GM19452 (cell line): ENCODE data around the gene ETV4.

Source experiments
- ATAC-seq: cut with Tn5 transposase; IDR thresholded peaks from one replicate; pipeline ENCODE4 v1.9.1; 2021; ENCODE audit not compliant: unreplicated experiment

Gene ETV4

DNA sequence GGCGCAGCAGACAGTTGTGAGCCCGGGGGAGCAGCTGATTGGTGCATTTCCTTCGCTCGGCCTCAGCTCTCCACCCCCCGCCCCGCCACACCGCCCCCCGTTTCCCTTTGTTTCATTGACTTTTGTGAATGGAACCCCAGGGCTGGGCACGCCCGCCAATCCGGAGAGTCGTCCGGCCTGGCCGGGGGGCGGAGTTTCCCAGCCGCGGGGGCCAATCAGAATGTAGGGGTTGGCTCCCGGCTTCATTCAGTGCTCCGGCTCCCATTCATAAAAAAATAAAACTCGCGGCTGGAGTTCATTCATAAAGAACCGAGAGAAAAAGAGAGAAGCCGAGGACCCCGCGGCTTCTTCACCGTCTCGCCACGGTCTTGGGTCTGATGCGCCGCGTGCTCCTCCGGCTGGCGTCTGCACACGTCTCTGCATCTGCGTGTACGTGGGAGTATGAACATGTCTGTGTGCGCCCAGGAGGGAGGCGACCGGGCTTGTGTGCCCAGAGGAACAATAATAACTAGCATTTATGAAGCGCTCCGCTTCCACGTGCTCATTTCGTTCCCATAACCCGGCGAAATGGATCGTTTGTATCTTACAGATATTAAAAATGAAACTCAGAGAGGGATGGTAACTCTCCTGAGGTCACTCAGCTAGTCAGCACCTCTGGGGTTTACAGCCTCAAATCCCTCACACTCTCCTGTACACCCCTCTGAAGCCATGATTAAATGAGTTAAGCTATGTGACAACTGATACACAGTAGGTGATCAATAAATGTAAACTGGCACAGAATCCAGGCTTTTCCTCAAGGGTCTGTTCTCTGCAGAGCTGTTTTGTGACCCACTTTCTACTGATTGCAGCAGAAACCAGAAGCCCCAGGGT is at the start of gene ETV4:
ETV4 (minus strand) TSS at position 22 of the 870 bp plus-strand sequence. CDS start 723 bp downstream, outside the sequence.
- ATAC-seq: peak; percentile 84

DNA sequence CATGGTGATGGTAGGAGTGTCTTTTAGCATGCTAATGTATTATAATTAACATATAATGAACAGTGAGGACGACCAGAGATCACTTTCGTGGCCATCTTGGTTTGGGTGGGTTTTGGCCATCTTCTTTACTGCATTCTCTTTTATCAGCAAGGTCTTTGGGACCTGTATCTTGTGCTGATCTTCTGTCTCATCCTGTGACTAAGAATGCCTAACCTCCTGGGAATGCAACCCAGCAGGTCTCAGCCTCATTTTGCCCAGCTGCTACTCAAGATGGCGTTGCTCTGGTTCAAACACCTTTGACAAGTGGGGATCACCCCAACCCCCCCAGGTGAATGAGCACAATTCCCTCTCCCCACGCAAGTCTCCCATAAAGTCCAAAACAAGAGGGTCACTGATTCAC is 49.3 kb upstream of the ETV4 start:
- no peak for ATAC-seq

DNA sequence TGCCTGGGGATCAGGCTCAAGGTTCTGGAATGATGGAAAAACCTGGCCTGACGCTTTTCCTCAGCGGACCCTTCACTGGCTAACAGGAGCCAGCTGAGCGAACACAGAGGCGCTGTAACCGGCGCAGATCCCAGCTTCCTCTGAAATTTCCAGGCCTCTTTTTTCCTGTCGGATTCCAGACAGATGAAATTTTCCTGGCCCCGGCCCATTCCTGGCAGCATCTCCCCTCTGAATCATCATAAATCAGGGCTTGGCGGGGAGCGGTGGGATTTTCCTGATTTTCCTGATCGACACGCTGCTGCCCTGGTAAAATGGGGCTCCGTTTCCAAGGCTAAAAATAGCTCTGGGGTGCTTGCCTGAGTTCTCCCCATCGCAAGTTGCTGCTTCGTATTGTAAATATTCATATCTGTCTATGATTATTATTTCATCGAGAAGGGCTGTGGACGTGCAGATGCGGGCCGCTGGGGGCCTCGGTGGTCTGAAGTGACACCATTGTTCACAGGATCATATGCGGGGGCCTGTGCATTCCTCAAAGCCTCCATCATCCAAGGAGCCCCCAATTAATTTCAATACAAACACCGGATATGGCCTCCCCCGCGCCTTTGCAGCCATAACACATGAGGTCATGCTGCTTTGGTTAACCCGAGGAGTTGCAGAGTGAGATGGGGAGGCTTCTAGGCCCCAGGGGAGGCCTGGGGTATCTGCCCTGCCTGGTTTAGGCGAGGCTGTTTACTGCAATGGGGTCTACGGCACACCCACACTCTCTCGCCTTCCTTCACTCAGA is 45.8 kb upstream of the ETV4 start:
- ATAC-seq: no peak

DNA sequence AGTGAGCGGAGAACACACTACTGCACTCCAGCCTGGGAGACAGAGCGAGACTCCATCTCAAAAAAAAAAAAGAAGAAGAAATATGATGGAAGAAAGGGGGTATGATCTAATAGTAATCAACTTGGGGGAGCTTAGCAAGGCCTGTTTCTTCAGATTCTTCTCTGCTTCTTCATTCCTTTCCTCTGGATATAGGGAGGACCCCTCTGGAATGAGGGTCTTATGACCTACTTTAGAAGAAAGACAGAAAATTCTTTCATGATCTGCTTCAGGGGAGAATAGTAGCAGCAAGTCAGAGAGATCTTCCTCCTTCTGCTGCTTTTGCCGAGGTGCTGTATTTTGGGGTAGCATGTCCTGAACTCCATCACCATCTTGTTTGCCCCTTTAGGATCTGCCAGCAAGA is 44.9 kb upstream of the ETV4 start:
- ATAC-seq: no peak

DNA sequence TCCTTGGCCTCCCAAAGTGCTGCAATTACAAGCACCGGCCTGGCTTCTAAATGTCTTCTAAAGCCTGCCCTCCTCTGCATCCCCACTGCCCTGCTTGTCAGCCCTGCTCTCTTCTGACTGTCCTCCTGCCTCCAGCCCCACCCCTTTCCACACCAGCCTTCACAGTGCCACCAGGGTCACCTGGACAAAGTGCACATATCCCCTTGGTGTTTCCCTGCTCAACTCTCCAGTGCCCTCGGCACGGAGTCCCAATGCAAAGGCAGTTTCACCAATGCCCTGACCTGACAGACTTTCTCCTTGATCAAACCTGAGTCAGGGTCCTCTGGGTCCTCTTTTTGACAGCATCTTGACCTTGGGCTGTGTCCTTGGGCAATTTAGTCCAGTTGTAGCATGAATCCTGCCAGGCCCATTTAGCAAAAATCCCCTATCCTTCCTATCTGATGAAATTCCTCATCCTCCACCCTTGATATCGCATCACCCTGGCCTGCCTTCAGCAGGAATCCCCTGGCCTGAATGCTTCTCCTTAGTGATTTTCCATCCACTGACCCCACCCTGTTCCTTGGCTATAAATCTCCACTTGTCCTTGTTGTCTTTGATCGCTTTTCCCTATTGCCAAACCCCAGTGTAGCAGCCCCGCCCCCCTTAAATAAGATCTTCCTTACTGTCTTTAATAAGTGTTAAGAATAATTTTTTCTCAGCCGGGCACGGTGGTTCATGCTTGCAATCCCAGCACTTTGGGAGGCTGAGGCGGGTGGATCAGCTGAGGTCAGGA is 42.7 kb upstream of the ETV4 start:
- ATAC-seq: no peak

DNA sequence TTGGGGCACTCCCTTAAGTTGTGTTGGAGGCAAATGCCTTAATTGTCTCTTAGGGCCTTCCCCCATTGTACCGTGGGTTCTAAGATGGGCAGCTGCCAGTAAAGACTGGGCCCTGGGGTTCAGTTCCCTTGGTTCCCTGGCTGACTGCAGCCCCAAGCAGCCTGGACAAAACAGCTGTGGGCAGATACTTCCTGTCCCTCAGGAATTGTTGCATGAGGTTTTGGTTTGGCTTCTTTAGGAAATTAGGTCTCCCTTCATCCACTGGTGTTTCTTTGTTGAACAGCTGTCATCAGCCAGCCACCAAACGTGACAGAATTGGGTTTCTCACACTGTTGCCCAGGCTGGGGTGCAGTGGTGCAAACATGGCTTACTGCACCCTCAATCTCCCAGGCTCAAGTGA is 42.0 kb upstream of the ETV4 start:
- ATAC-seq: no peak

DNA sequence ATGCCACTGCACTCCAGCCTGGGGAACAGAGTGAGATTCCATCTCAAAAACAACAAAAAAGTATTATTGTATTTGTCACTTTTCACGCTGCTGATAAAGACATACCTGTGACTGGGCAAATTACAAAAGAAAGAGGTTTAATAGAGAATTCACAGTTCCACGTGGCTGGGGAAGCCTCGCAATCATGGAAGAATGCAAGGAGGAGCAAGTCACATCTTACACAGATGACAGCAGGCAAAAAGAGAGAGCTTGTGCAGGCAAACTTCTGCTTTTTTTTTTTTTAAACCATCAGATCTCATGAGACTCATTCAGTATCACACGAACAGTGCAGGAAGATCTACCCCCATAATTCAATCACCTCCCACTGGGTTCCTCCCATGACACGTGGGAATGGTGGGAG is 41.5 kb upstream of the ETV4 start:
- ATAC-seq: no peak

DNA sequence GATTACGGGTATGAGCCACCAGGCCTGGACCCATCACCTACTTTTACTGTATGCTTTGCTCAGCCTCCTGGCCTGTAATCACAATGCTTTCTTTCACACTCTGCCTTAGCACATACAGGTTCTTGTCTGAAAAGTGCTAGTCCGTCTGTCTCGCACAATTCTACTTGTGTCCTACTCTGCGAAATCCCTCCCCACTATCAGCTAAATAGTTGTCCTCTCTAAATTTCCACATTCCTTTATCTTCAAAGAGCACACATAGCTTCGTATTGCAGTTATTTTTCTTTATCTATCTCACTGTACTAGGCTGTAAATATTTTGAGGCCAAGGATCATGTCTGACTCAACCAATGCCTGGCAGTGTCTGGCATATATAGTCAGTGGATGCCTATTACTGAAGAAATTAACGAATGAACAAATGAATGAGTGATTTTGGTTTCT is 38.5 kb upstream of the ETV4 start:
- no peak for ATAC-seq

DNA sequence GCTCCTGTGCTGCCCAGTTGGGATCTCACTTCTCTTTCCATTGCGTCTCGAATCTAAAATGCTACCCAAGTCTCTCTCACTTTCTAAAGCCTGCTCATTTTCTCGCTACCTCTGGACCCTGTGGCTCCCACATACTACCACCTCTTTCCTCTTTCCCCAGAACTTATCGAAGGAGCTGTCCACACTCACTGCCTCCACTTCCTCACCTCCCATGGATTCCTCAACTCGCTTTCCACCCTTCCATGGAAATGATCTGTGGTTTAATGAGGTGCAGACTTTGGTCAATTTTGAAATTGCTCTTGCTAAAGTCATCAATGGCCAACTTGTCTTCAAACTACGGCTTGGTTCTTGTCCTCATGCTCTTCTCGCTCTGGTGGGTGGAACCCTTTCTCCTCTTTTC is 37.2 kb upstream of the ETV4 start:
- ATAC-seq: no peak

DNA sequence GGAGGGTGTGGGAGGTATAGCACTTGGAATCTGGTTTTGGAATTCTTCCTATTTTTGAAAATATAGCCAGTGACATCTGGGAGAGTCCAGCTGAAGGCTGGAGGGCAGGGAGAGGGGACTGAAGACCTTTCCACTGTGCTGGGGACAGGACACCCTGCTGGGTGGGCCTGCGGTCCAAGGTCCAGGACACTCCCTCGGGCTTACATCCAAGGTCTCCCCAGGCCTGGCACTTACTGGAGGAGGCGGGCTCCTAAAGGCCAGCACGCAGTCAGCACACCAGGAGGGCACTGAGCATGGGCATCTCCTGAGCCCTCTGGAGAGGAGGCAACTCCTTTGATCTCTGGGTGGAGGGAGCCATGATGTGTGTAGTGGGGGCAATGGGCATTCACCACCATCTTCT is 35.5 kb upstream of the ETV4 start:
- no peak for ATAC-seq

DNA sequence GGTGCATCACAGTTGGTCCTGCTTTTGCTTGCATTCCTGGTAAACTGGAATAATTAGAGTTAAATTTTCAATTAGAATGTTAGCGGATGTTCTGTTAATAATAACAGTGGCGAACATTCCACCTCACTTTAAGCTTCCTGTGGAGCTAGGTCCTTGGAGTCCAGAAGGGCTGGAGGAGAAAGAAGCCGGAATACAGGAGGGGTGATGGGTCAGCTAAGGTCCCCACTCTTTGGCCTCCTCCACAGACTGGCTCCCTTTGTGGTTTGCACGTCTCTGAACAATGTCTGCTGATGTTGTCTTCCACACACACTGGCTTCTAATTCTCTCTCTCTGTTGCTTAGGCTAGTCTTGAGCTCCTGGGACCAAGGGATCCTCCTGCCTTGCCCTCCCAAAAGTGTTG is 35.0 kb upstream of the ETV4 start:
- ATAC-seq: no peak

DNA sequence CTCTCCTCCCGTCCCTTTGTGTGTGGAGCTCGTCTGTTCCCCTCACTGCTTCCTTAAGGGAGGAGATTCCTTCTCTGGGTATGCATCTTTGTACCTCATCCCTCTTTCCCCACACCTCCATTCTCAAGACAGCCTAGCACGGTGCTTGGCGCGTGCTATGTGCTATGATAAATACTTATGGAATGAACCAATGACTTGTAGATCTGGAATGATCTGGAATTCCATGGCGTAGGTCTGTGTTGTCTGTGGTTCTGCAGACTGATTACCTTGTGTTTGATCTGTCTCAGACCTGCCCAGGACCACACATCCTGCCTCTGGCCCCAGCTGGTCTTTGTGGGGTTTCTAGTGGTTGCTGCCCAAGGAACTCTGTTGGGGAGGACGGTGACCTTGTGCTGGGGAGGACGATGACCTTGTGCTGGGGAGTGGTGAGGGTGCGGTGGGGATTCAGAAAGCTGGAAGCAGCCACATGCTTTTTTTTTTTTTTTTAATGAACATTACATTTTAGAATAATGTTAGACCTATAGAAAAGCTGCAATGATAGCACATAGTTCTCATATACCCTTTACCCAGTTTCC is 33.5 kb upstream of the ETV4 start:
- ATAC-seq: no peak

DNA sequence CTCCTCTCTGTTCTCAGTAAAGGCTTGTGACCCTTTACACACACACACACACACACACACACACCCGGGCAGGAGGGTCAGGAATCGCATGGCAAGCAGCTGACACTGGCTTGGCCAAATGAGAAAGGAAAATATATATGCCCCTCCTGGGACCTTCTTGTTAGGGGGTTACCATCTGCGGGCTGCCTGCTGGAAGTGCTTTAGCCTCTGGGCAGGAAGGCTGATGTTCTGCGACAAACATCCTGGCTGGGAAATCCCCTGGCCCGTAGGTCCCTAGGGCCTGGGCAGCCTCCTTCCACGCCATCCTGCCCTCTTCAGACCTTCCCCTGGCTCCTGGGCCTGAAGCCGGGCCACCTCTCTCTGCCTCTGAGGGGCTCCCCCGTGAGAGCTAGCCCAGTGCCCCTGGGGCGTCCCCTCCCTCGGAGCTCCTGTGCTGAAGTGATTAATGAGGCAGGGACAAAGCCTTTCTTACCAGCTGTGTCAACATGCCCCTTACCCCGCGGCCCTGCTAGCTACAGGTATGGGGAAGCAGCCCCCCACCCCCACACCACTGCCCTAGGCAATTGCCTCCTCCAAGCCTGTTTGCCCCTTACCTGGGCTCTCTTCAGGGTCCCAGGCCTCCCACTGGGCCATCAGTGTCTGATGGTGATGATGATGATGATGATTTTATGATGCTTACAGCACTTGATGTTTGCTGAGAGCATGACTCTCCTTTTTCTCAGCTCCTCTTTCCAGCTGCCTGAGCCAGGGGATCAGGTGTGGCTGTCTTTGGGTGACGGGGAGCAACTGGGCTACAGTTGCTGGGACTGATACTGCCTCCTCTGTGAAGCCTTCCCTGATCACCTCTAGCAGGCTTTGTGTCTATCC is 32.8 kb upstream of the ETV4 start:
- no peak for ATAC-seq

DNA sequence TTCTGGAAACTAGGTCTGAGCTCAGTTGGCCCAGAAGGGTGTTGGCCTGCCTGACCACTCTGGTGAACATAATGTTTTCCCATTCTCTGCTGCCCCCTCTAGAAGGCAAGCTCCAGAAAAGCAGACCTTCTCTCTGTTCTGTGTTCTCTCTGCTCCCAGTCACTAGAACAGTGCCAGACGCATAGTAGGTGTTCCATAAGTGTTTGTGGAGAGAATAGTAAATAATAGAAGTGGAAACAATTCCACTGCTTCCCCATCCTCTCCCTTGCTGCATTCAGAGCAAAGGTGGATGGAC is 32.2 kb upstream of the ETV4 start:
- ATAC-seq: no peak

DNA sequence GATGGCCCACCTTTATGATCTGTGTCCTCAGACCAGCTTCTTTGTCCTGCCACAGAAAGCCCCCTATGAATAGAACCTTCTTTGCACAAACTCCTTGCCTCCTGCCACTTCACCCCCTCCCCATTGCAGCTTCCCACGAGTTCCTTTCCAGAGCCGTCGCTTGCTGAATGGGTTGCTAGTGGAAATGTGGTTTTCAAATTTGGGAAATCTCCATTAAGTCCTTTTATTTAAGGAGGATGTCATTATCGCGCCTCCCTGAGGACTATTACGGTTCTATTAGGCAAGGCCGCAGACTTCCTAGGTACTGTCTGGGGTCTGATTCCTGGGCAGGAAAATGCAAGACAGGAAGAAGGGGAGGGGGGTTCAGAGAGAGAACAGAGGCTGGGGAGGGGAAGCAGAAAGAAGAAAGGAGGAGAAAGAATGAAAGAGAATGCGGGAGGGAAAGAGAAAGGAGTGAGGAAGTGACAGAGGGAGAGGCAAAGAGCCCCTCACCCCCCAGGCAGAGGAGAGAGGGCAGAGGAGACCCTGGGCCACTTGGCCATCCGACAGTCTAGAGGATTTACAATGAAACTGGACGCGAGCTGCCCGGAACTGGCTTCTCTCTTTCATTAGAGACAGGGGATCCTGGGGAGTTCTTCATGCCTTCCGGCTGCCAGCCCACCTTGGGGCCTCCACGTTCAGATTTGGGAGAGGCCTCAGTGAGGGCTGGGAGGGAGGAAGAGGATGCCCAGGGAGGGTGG is 31.7 kb upstream of the ETV4 start:
- ATAC-seq: no peak

DNA sequence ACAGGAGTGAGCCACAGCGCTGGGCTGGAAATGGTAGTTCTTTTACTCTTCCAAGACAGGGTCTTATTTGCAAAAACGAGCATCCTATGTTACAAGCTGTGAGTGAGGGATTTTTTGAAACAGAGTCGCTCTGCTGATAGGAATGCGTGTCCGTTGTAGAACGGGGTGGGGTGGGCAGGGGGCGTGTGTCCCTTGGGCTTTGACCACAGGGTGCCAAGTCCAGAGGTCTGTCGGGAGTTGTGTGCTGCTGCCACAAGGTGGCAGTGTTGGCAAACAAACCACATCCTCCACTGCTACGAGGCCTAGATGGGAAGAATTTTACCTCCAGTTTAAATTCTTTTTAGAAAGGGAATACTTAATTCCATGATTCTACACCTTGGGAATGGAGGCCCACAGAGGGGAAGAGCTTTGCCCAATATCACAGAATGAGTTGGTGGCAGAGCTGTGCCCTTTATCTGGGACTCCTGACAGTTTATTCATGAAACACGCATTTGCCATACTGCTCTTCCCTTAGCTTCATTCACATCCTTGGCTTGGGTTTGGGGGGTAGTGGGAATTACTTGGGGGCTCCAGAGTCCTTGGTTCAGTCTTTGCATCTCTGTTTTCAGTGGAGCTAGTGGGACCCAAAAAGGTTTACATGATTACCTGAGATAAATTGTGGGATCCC is 30.6 kb upstream of the ETV4 start:
- ATAC-seq: no peak

DNA sequence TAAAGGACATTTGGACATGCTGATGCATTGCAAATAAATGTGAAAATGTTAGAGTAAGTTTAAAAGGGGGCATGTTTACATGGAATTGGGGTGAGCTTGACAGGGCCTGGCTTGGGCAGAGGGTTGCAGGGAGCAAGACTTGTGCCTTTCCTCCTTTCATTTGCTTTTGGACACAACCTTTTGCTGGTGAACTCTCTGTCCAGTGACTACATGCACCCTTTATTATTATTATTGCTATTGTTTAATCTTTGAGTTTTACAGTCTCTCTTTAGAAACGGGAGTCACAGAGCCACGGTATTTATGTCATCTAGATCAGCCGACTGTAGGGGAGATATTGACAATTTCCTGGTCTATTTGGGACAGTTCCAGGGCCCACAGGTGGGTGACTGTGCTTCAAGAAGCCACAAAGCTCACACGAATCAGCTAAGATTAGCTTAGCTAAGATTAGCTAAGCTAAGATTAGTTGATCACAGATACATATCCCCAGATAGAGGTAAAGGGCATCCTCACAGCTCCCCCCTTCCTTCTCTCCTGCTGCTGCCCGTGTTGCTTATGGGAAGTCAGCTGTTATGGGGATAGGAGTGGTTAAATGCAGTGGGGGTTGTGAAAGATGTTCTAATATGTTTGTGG is 28.9 kb upstream of the ETV4 start:
- ATAC-seq: no peak

DNA sequence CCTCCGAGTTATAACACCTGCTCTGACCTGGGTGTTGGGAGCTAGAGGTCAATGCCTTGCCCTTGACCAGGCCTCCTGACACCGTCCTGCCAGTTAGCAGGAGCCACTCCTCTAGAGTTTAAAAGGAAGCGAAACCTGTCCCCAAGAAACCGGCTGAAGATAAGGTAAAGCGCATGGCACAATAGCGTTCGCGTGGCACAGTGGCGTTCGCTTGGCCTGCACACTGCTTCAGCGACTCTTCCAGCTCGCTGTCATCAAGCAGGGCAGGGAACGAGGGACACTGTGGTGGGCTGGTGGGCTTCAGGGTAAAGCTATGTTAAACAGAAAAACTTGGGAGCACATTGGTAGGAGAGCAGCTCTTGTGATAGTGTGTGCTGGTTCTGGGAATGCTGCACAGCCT is 28.2 kb upstream of the ETV4 start:
- ATAC-seq: no peak
